IMR-90 (cell line): Measurements from ENCODE around the gene ZNF600. TPM values are rescaled to one million over a fixed set of nuclear protein-coding genes. Genes with fewer than 3 reads are reported as not detected.

Experiments
- ATAC-seq: fragments of 200-7000 bp; cut with Tn5 transposase; 2 replicates; pipeline ENCODE4 v1.9.1; 2020; ENCODE audit warnings: low read depth, mild to moderate bottlenecking, moderate library complexity
- BruUV-seq: library from RNA; stranded (reverse); fragments of 400-500 nt; replicated peaks from 2 replicates; lab custom pipeline; 2021; lab: Mats Ljungman, UMichigan
- CTCF ChIA-PET: fragments of 300-600 bp; formaldehyde crosslinking; extraction: SDS; loops from one replicate; lab custom pipeline; 2021; ENCODE audit warnings: antibody characterized with exemption; lab: Yijun Ruan, JAX
- POLR2A ChIA-PET: fragments of 300-600 bp; sonication (Branson Sonifier 250); formaldehyde crosslinking; loops from one replicate; lab custom pipeline; 2022; ENCODE audit warnings: antibody characterized with exemption; ENCODE audit not compliant: unreplicated experiment; lab: Charles Lee
- DNase-seq: peaks from one replicate; pipeline ENCODE4 v3.0.0; 2013
- H2AFZ ChIP-seq: replicated peaks from 2 replicates; pipeline ENCODE3; 2013; ENCODE audit warnings: low read length, mild to moderate bottlenecking; ENCODE audit not compliant: poor library complexity
- H2AK5ac ChIP-seq: 2 replicates; pipeline ENCODE4 v1.6.1; 2013; ENCODE audit warnings: low read depth, low read length, inconsistent platforms
- H2AK9ac ChIP-seq: replicated peaks from 2 replicates; pipeline ENCODE3; 2013; ENCODE audit warnings: mild to moderate bottlenecking, low read depth, low read length, moderate library complexity; ENCODE audit not compliant: poor library complexity
- H2BK120ac ChIP-seq: 2 replicates; pipeline ENCODE4 v1.6.1; 2013; ENCODE audit warnings: low read depth, low read length, inconsistent platforms
- H2BK15ac ChIP-seq: 3 replicates; pipeline ENCODE4 v1.6.1; 2013; ENCODE audit warnings: low read depth, low read length, inconsistent platforms
- H2BK20ac ChIP-seq: 2 replicates; pipeline ENCODE4 v1.6.1; 2013; ENCODE audit warnings: low read depth, mild to moderate bottlenecking, inconsistent platforms, low read length, moderate library complexity
- H2BK5ac ChIP-seq: 2 replicates; pipeline ENCODE4 v1.6.1; 2013; ENCODE audit warnings: mild to moderate bottlenecking, low read depth, low read length, inconsistent platforms; ENCODE audit not compliant: poor library complexity, severe bottlenecking
- H3K14ac ChIP-seq: replicated peaks from 2 replicates; pipeline ENCODE4 v1.6.1; 2013; ENCODE audit warnings: low read depth, low read length, inconsistent platforms
- H3K18ac ChIP-seq: 2 replicates; pipeline ENCODE4 v1.6.1; 2013; ENCODE audit warnings: low read depth, low read length, control low read depth
- H3K23ac ChIP-seq: 2 replicates; pipeline ENCODE4 v1.6.1; 2013; ENCODE audit warnings: low read depth, low read length, inconsistent platforms
- H3K27ac ChIP-seq: 2 replicates; pipeline ENCODE4 v1.5.1; 2013; ENCODE audit warnings: mild to moderate bottlenecking, control low read depth, low read length; ENCODE audit not compliant: insufficient read depth
- H3K27me3 ChIP-seq: 2 replicates; pipeline ENCODE4 v1.6.1; 2013; ENCODE audit warnings: low read length; ENCODE audit not compliant: control insufficient read depth, insufficient read depth
- H3K36me3 ChIP-seq: 2 replicates; pipeline ENCODE4 v1.6.1; 2013; ENCODE audit warnings: low read length, mixed read lengths; ENCODE audit not compliant: control insufficient read depth, insufficient read depth
- H3K4ac ChIP-seq: 2 replicates; pipeline ENCODE4 v1.6.1; 2013; ENCODE audit warnings: low read depth, low read length, inconsistent platforms
- H3K4me1 ChIP-seq: 2 replicates; pipeline ENCODE4 v1.6.1; 2013; ENCODE audit warnings: low read length, mixed read lengths; ENCODE audit not compliant: control insufficient read depth, insufficient read depth
- H3K4me2 ChIP-seq: 2 replicates; pipeline ENCODE4 v1.6.1; 2013; ENCODE audit warnings: low read depth, mild to moderate bottlenecking, control low read depth, low read length, moderate library complexity
- H3K4me3 ChIP-seq: 2 replicates; pipeline ENCODE4 v1.5.1; 2013; ENCODE audit warnings: low read depth, mild to moderate bottlenecking, control low read depth, low read length, moderate library complexity; ENCODE audit not compliant: insufficient read depth
- H3K56ac ChIP-seq: 2 replicates; pipeline ENCODE4 v1.6.1; 2013; ENCODE audit warnings: low read length, inconsistent platforms; ENCODE audit not compliant: insufficient read depth; ENCODE audit errors: extremely low read depth
- H3K79me1 ChIP-seq, 2 experiments: 2 replicates each; pipeline ENCODE4 v1.6.1; 2013; ENCODE audit warnings: low read length in 2 of 2, inconsistent platforms in 1 of 2, low read depth in 1 of 2
- H3K9ac ChIP-seq: 2 replicates; pipeline ENCODE4 v1.6.1; 2013; ENCODE audit warnings: low read depth, low read length, control low read depth
- H3K9me1 ChIP-seq: 2 replicates; pipeline ENCODE4 v1.6.1; 2013; ENCODE audit warnings: low read length, inconsistent platforms; ENCODE audit not compliant: insufficient read depth
- H3K9me3 ChIP-seq: 2 replicates; pipeline ENCODE4 v1.6.1; 2013; ENCODE audit warnings: low read length; ENCODE audit not compliant: control insufficient read depth, insufficient read depth
- H4K20me1 ChIP-seq: 2 replicates; pipeline ENCODE4 v1.6.1; 2013; ENCODE audit warnings: low read length, inconsistent platforms; ENCODE audit not compliant: insufficient read depth
- H4K5ac ChIP-seq: 2 replicates; pipeline ENCODE4 v1.6.1; 2013; ENCODE audit warnings: mild to moderate bottlenecking, low read depth, low read length, control low read depth
- H4K8ac ChIP-seq, 2 experiments: 2 replicates each; pipeline ENCODE4 v1.6.1; 2013; ENCODE audit warnings: low read depth in 2 of 2, low read length in 2 of 2, control low read depth in 1 of 2, inconsistent platforms in 1 of 2
- H4K91ac ChIP-seq: 2 replicates; pipeline ENCODE4 v1.6.1; 2013; ENCODE audit warnings: low read depth, low read length, inconsistent platforms; ENCODE audit not compliant: insufficient read depth
- BHLHE40 ChIP-seq: fragments of 150-350 bp; IDR thresholded peaks from 2 replicates; pipeline ENCODE4 v1.6.1; 2016; ENCODE audit warnings: mild to moderate bottlenecking, low read depth, low read length
- CHD1 ChIP-seq: IDR thresholded peaks from 2 replicates; pipeline ENCODE4 v1.6.1; 2012; ENCODE audit warnings: low read depth, low read length, improper control_type of control experiment
- FOS ChIP-seq: fragments of 150-350 bp; IDR thresholded peaks from 2 replicates; pipeline ENCODE4 v1.6.1; 2016; ENCODE audit warnings: low read depth, low read length
- MAFK ChIP-seq: IDR thresholded peaks from 2 replicates; pipeline ENCODE4 v1.6.1; 2012; ENCODE audit warnings: low read depth, low read length, improper control_type of control experiment
- MAZ ChIP-seq: IDR thresholded peaks from 2 replicates; pipeline ENCODE4 v1.6.1; 2012; ENCODE audit warnings: low read depth, mild to moderate bottlenecking, low read length, improper control_type of control experiment, moderate library complexity, borderline replicate concordance
- MXI1 ChIP-seq: IDR thresholded peaks from 2 replicates; pipeline ENCODE4 v1.6.1; 2012; ENCODE audit warnings: low read depth, mild to moderate bottlenecking, low read length, moderate library complexity, borderline replicate concordance
- NFE2L2 ChIP-seq: fragments of 150-350 bp; IDR thresholded peaks from 2 replicates; pipeline ENCODE4 v1.6.1; 2016; ENCODE audit warnings: low read depth, mild to moderate bottlenecking, low read length
- POLR2A ChIP-seq: IDR thresholded peaks from 2 replicates; pipeline ENCODE4 v1.6.1; 2012; ENCODE audit warnings: mild to moderate bottlenecking, low read depth, low read length
- RAD21 ChIP-seq: IDR thresholded peaks from 2 replicates; pipeline ENCODE4 v1.6.1; 2012; ENCODE audit warnings: low read length, improper control_type of control experiment
- SMC3 ChIP-seq: fragments of 150-350 bp; IDR thresholded peaks from 2 replicates; pipeline ENCODE4 v1.6.1; 2016; ENCODE audit warnings: low read depth, mild to moderate bottlenecking, antibody characterized with exemption, low read length, moderate library complexity
- USF2 ChIP-seq: fragments of 150-350 bp; IDR thresholded peaks from 2 replicates; pipeline ENCODE4 v1.6.1; 2017; ENCODE audit warnings: mild to moderate bottlenecking, antibody characterized with exemption, low read length, low read depth
- WGBS, 2 experiments: methylation state at CpG; one replicate each; pipeline versions ENCODE4 v1.1.5 to v1.1.7; 2013; ENCODE audit warnings: missing lambda C conversion rate in 2 of 2; ENCODE audit not compliant: insufficient read length in 1 of 2; ENCODE audit errors: extremely low coverage in 2 of 2; 5-methylcytosine and 5-hydroxymethylcytosine counted together
- dilution Hi-C: fragments of 300-500 bp; cut with HindIII; formaldehyde crosslinking; loops from one replicate; pipeline ENCODE4 v1.14.3; 2018; ENCODE audit warnings: low sequenced_read_pairs; ENCODE audit not compliant: unreplicated experiment
- in situ Hi-C: fragments of 300-500 bp; cut with MboI; formaldehyde crosslinking; loops from 3 replicates; pipeline ENCODE4 v1.14.3; 2019; ENCODE audit warnings: low sequenced_read_pairs, inconsistent platforms, mixed read lengths
- intact Hi-C: fragments of 100-400 bp; cut with micrococcal nuclease; formaldehyde crosslinking; loops from 2 replicates; pipeline ENCODE4 v1.10.0; 2022
- polyA plus RNA-seq, 3 experiments: library from polyadenylated mRNA; depleted of rRNA; stranded (reverse); fragments of >200 nt; gene quantifications; 2 replicates each; pipeline ENCODE4 v1.2.3, GENCODE V29; 2012; ENCODE audit warnings: low replicate concordance in 1 of 3
- total RNA-seq: library from RNA; depleted of rRNA; stranded (reverse); fragments of >200 nt; gene quantifications from 2 replicates; pipeline ENCODE4 v1.2.3, GENCODE V29; 2012
- TF ChIP-seq, protein P1 (sequence below): conservative IDR thresholded peaks from 2 replicates; pipeline ENCODE4 v1.5.1; 2012; ENCODE audit warnings: mild to moderate bottlenecking, low read depth, low read length, improper control_type of control experiment

The ZNF600 gene
- total and polyA plus RNA-seq, 2 of the 4 experiments (the other 2 are of a cell fraction): 4.0 to 4.1 TPM

GRCh38 chr19:52789440-52789839, 2.8 kb upstream of the ZNF600 start:
- ChIA-PET POLR2A (no interaction called here), CTCF (no interaction called here)
- Histone ChIP-seq H3K14ac (no peak overlapping the region), H2AK9ac (no peak overlapping the region), H3K4me1 (0 out of 2 replicates have a peak, but pooled peaks cover 1% of the 10 kb centered on the region), H3K9me1 (no peaks in the 10 kb centered on the region), H3K23ac (no peak overlapping the region), H3K9ac (no peak overlapping the region), H3K4me2 (no peak overlapping the region), H2AK5ac (no peak overlapping the region), H3K79me1 (no peaks in the 10 kb centered on the region), H2BK5ac (no peak overlapping the region), H2AFZ (no peak overlapping the region), H3K36me3 (no peaks in the 10 kb centered on the region), H3K27me3 (no peaks in the 10 kb centered on the region), H4K20me1 (no peaks in the 10 kb centered on the region), H3K4me3 (no peak overlapping the region), H4K91ac (no peak overlapping the region), H3K18ac (no peak overlapping the region), H3K4ac (no peak overlapping the region), H2BK20ac (no peak overlapping the region), H4K8ac (no peak overlapping the region), H2BK15ac (no peak overlapping the region), H3K56ac (no peak overlapping the region), H2BK120ac (no peak overlapping the region), H4K5ac (no peak overlapping the region), H3K27ac (no peak overlapping the region), H3K9me3 (peaks cover 14% of the 10 kb centered on the region)
- WGBS, 2 experiments: no CpG with 5 or more reads among the region's 6 CpGs
- no peak for TF ChIP-seq CHD1
- TF ChIP-seq BHLHE40: no peak
- TF ChIP-seq RAD21: no peak
- no peak for TF ChIP-seq SMC3
- no peak for TF ChIP-seq NFE2L2
- TF ChIP-seq FOS: no peak
- TF ChIP-seq MAFK: no peak
- no peak for TF ChIP-seq POLR2A
- TF ChIP-seq MAZ: no peak
- no peak for TF ChIP-seq USF2
- TF ChIP-seq, protein P1, sequence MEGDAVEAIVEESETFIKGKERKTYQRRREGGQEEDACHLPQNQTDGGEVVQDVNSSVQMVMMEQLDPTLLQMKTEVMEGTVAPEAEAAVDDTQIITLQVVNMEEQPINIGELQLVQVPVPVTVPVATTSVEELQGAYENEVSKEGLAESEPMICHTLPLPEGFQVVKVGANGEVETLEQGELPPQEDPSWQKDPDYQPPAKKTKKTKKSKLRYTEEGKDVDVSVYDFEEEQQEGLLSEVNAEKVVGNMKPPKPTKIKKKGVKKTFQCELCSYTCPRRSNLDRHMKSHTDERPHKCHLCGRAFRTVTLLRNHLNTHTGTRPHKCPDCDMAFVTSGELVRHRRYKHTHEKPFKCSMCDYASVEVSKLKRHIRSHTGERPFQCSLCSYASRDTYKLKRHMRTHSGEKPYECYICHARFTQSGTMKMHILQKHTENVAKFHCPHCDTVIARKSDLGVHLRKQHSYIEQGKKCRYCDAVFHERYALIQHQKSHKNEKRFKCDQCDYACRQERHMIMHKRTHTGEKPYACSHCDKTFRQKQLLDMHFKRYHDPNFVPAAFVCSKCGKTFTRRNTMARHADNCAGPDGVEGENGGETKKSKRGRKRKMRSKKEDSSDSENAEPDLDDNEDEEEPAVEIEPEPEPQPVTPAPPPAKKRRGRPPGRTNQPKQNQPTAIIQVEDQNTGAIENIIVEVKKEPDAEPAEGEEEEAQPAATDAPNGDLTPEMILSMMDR: no peak
- TF ChIP-seq MXI1: no peak
- in situ Hi-C loops: no loop called here
- intact Hi-C loops: loop anchor here (5.0 kb wide), 1 partner anchor 173 kb away; the partner anchor contains the start of gene ZNF816
- ATAC-seq: no peak
- no peak for DNase-seq
- no TSS peak for BruUV-seq
- dilution Hi-C loops: no loop called here
